DND-41 (cell line): ENCODE data around the gene SCMH1.

ENCODE experiments used
- ATAC-seq: fragments of 200-7000 bp; cut with Tn5 transposase; 3 replicates; pipeline ENCODE4 v1.9.1; 2021; ENCODE audit warnings: low read depth; ENCODE audit not compliant: insufficient read depth
- DNase-seq: peaks from one replicate; pipeline ENCODE4 v3.0.0-alpha.2; 2020
- H2AFZ ChIP-seq: 2 replicates; pipeline ENCODE4 v1.6.0; 2012; ENCODE audit warnings: low read depth, low read length
- H3K27ac ChIP-seq: 2 replicates; pipeline ENCODE4 v1.5.1; 2012; ENCODE audit warnings: low read length, inconsistent platforms
- H3K27me3 ChIP-seq: fragments of 200-600 bp; sonication (generic); 2 replicates; pipeline ENCODE4 v1.6.0; 2012; ENCODE audit warnings: low read length, mild to moderate bottlenecking, inconsistent platforms; ENCODE audit not compliant: insufficient read depth, poor library complexity
- H3K36me3 ChIP-seq: 2 replicates; pipeline ENCODE4 v1.5.1; 2012; ENCODE audit warnings: low read length, inconsistent platforms; ENCODE audit not compliant: insufficient read depth
- H3K4me1 ChIP-seq: 2 replicates; pipeline ENCODE4 v1.5.1; 2012; ENCODE audit warnings: mild to moderate bottlenecking, low read length; ENCODE audit not compliant: insufficient read depth
- H3K4me2 ChIP-seq: 2 replicates; pipeline ENCODE4 v1.6.0; 2012; ENCODE audit warnings: mild to moderate bottlenecking, moderate library complexity, low read length, inconsistent platforms; ENCODE audit not compliant: insufficient read depth
- H3K4me3 ChIP-seq, 2 experiments: fragments of 200-600 bp in 1 of 2; shearing (Covaris generic) in 1 of 2; 2 replicates each; pipeline ENCODE4 v1.5.1; 2012 to 2016; ENCODE audit warnings: inconsistent platforms in 2 of 2, low read length in 2 of 2, mild to moderate bottlenecking in 2 of 2, low read depth in 1 of 2, moderate library complexity in 1 of 2
- H3K79me2 ChIP-seq: 2 replicates; pipeline ENCODE4 v1.6.0; 2012; ENCODE audit warnings: low read length, inconsistent platforms; ENCODE audit not compliant: insufficient read depth
- H3K9ac ChIP-seq: 2 replicates; pipeline ENCODE4 v1.6.0; 2012; ENCODE audit warnings: low read depth, mild to moderate bottlenecking, inconsistent platforms, low read length, moderate library complexity
- H3K9me3 ChIP-seq: 2 replicates; pipeline ENCODE4 v1.5.1; 2012; ENCODE audit warnings: low read length, moderate library complexity, mild to moderate bottlenecking, inconsistent platforms; ENCODE audit not compliant: insufficient read depth, severe bottlenecking
- H4K20me1 ChIP-seq: 2 replicates; pipeline ENCODE4 v1.6.0; 2012; ENCODE audit warnings: low read length; ENCODE audit not compliant: insufficient read depth
- EZH2 ChIP-seq: IDR thresholded peaks from 3 replicates; pipeline ENCODE4 v1.6.1; 2012; ENCODE audit warnings: borderline replicate concordance, low read depth, mild to moderate bottlenecking, moderate library complexity, low read length, inconsistent platforms; ENCODE audit not compliant: severe bottlenecking
- TF ChIP-seq, protein P1 (sequence below): IDR thresholded peaks from 2 replicates; pipeline ENCODE4 v1.5.1; 2012; ENCODE audit warnings: borderline replicate concordance, low read length, moderate library complexity, mild to moderate bottlenecking; ENCODE audit not compliant: poor library complexity, severe bottlenecking; ENCODE audit errors: extremely low read depth

Gene SCMH1

DNA sequence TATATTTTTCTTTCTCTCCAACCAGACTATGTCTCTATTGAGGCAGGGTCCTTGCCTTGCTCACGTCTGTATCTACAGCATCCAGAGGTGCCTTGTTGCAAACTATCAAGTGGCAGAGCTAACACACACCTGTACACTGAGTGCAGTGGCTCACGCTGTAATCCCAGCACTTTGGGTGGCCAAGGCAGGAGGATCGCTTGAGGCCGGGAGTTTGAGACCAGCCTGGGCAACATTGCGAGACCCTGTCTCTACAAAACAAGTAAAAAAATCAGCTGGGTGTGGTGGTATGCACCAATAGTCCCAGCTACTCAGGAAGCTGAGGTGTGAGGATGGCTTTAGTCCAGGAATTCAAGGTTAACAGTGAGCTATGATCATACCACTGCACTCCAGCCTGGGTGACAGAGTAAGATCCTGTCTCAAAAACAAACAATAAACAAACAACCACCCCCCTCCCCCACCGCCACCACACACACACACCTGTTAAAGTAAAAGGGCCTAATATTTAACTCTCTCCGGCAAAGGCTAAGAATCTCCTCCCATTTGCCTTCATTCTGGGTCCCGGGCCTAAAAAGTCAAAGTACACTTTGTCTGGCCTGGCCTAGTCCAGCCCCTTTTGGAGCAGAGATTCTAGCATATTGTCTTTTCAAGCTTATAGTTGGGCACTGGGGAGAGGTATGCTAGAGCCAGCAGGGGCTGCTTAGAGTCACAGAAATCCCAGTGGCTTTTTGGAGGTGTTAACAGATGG lies 211.1 kb downstream of the SCMH1 start:
- Histone ChIP-seq H3K27ac (no peak overlapping the region), H4K20me1 (no peaks in the 10 kb centered on the region), H3K9me3 (no peaks in the 10 kb centered on the region), H2AFZ (no peak overlapping the region), H3K4me1 (no peaks in the 10 kb centered on the region), H3K4me2 (no peak overlapping the region), H3K27me3 (no peaks in the 10 kb centered on the region), H3K9ac (no peak overlapping the region), H3K4me3 (no peak overlapping the region), H3K79me2 (no peaks in the 10 kb centered on the region), H3K36me3 (peaks cover 66% of the 10 kb centered on the region)
- no peak for DNase-seq
- ATAC-seq, result no peak
- TF ChIP-seq, protein P1, sequence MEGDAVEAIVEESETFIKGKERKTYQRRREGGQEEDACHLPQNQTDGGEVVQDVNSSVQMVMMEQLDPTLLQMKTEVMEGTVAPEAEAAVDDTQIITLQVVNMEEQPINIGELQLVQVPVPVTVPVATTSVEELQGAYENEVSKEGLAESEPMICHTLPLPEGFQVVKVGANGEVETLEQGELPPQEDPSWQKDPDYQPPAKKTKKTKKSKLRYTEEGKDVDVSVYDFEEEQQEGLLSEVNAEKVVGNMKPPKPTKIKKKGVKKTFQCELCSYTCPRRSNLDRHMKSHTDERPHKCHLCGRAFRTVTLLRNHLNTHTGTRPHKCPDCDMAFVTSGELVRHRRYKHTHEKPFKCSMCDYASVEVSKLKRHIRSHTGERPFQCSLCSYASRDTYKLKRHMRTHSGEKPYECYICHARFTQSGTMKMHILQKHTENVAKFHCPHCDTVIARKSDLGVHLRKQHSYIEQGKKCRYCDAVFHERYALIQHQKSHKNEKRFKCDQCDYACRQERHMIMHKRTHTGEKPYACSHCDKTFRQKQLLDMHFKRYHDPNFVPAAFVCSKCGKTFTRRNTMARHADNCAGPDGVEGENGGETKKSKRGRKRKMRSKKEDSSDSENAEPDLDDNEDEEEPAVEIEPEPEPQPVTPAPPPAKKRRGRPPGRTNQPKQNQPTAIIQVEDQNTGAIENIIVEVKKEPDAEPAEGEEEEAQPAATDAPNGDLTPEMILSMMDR, result no peak
- TF ChIP-seq EZH2, result no peak

- TF ChIP-seq EZH2, result no peak
- TF ChIP-seq, protein P1, result no peak
- H3K36me3 ChIP-seq, result peaks cover 50% of the 10 kb centered on the region
Observed at GRCh38 chr1:41028034-41028642, 214.0 kb downstream of the SCMH1 start.

GRCh38 chr1:41025979-41026819 lies 215.9 kb downstream of the SCMH1 start:
- Histone ChIP-seq H3K36me3 (peaks cover 35% of the 10 kb centered on the region), H3K79me2 (no peaks in the 10 kb centered on the region), H3K4me3 (no peak overlapping the region), H3K27ac (no peak overlapping the region), H3K9ac (no peak overlapping the region), H4K20me1 (0 out of 2 replicates have a peak, but pooled peaks cover 10% of the 10 kb centered on the region), H3K4me1 (no peaks in the 10 kb centered on the region), H2AFZ (no peak overlapping the region), H3K4me2 (no peak overlapping the region), H3K9me3 (no peaks in the 10 kb centered on the region), H3K27me3 (no peaks in the 10 kb centered on the region)
- no peak for DNase-seq
- no peak for TF ChIP-seq EZH2
- TF ChIP-seq, protein P1, result no peak
- no peak for ATAC-seq

More at GRCh38 chr1:41028034-41028642, 214.0 kb downstream of the SCMH1 start:
- H3K27me3 ChIP-seq, result no peaks in the 10 kb centered on the region
- H3K27ac ChIP-seq, result no peak overlapping the region
- H3K4me2 ChIP-seq, result no peak overlapping the region
- ATAC-seq (no peak), DNase-seq (no peak)
- H3K9ac ChIP-seq, result no peak overlapping the region
- H2AFZ ChIP-seq, result no peak overlapping the region
- no peaks in the 10 kb centered on the region for H3K9me3 ChIP-seq
- H3K4me1 ChIP-seq, result no peaks in the 10 kb centered on the region
- H4K20me1 ChIP-seq, result 0 out of 2 replicates have a peak, but pooled peaks cover 9% of the 10 kb centered on the region
- H3K4me3 ChIP-seq, result no peak overlapping the region
- no peaks in the 10 kb centered on the region for H3K79me2 ChIP-seq
